ENCODE results near the gene GPR135. TPM values are rescaled to one million over a fixed set of nuclear protein-coding genes. Genes with fewer than 3 reads are reported as not detected.

GPR135 gene
- total and polyA plus RNA-seq, 4 donors: 0.22 to 2.9 (median 0.44) TPM

GRCh38 chr14:59435101-59435500 lies 30.1 kb downstream of the GPR135 start:
- 89% methylated on average over 3 of the region's 3 CpGs for WGBS
- peaks cover 0 to 1% (median 0%) of the 10 kb centered on the region in 4 donors for H3K4me1 ChIP-seq (ENCODE audit: control insufficient read depth in 4 of 4, insufficient read depth in 4 of 4, low read length in 3 of 4)
- H3K9me3 ChIP-seq (ENCODE audit: control insufficient read depth in 4 of 4, low read length in 3 of 4): no peaks in the 10 kb centered on the region
- H3K36me3 ChIP-seq (ENCODE audit: control insufficient read depth in 4 of 4, insufficient read depth in 3 of 4, low read depth in 1 of 4, low read length in 3 of 4): no peaks in the 10 kb centered on the region
- no peaks in the 10 kb centered on the region for H3K27me3 ChIP-seq (ENCODE audit: control insufficient read depth in 4 of 4, insufficient read depth in 4 of 4, low read length in 3 of 4)
- no peak overlapping the region for H3K4me3 ChIP-seq (ENCODE audit: low read depth in 1 of 3, low read length in 3 of 3)
- DNase-seq (ENCODE audit: low spot score): no peak
- no peak overlapping the region for H3K9ac ChIP-seq (ENCODE audit: low read depth in 1 of 2, low read length in 2 of 2)
- TF ChIP-seq RAD21 (IDR thresholded peaks at IDR 0.05) (no peak), ZBTB33 (IDR thresholded peaks at IDR 0.05) (no peak), HNF4A (conservative IDR thresholded peaks at IDR 0.05) (no peak), RXRA (IDR thresholded peaks at IDR 0.05) (no peak)
- no peak overlapping the region for H3K27ac ChIP-seq (ENCODE audit: low read depth in 1 of 2, low read length in 2 of 2)

GRCh38 chr14:59429790-59430189 lies 35.4 kb downstream of the GPR135 start:
- no peak overlapping the region for H3K9ac ChIP-seq (ENCODE audit: low read depth in 1 of 2, low read length in 2 of 2)
- no peak for DNase-seq (ENCODE audit: low spot score)
- TF ChIP-seq SP1 (IDR thresholded peaks at IDR 0.05) (no peak), GABPA (IDR thresholded peaks at IDR 0.05 in 1 of 2, conservative IDR thresholded peaks at IDR 0.05 in 1 of 2) (no peak), FOXA2 (IDR thresholded peaks at IDR 0.05) (no peak), RAD21 (IDR thresholded peaks at IDR 0.05) (no peak), MAX (IDR thresholded peaks at IDR 0.05) (no peak), EGR1 (IDR thresholded peaks at IDR 0.05; ENCODE audit: low read depth in 2 of 2) (no peak), TAF1 (conservative IDR thresholded peaks at IDR 0.05) (no peak), HNF4A (conservative IDR thresholded peaks at IDR 0.05) (no peak), CTCF (IDR thresholded peaks at IDR 0.05; ENCODE audit: low read depth, low read length, missing input control) (no peak)
- H3K4me1 ChIP-seq (ENCODE audit: control insufficient read depth in 4 of 4, insufficient read depth in 4 of 4, low read length in 3 of 4): peaks cover 0 to 4% (median 0%) of the 10 kb centered on the region in 4 donors
- no peak overlapping the region for H3K27ac ChIP-seq (ENCODE audit: low read depth in 1 of 2, low read length in 2 of 2)
- H3K9me3 ChIP-seq (ENCODE audit: control insufficient read depth in 4 of 4, low read length in 3 of 4): no peaks in the 10 kb centered on the region
- no peaks in the 10 kb centered on the region for H3K27me3 ChIP-seq (ENCODE audit: control insufficient read depth in 4 of 4, insufficient read depth in 4 of 4, low read length in 3 of 4)
- no peak overlapping the region for H3K4me3 ChIP-seq (ENCODE audit: low read depth in 1 of 3, low read length in 3 of 3)
- H3K36me3 ChIP-seq (ENCODE audit: control insufficient read depth in 4 of 4, insufficient read depth in 3 of 4, low read depth in 1 of 4, low read length in 3 of 4): no peaks in the 10 kb centered on the region
- WGBS: 96% methylated on average over 4 of the region's 4 CpGs

- H3K27ac ChIP-seq (ENCODE audit: low read depth in 1 of 2, low read length in 2 of 2): no peak overlapping the region
- no peaks in the 10 kb centered on the region for H3K9me3 ChIP-seq (ENCODE audit: control insufficient read depth in 4 of 4, low read length in 3 of 4)
- no peak for DNase-seq (ENCODE audit: low spot score)
- no peaks in the 10 kb centered on the region for H3K27me3 ChIP-seq (ENCODE audit: control insufficient read depth in 4 of 4, insufficient read depth in 4 of 4, low read length in 3 of 4)
- no peak overlapping the region for H3K9ac ChIP-seq (ENCODE audit: low read depth in 1 of 2, low read length in 2 of 2)
- no peak overlapping the region for H3K4me3 ChIP-seq (ENCODE audit: low read depth in 1 of 3, low read length in 3 of 3)
- TF ChIP-seq EGR1 (IDR thresholded peaks at IDR 0.05; ENCODE audit: low read depth in 2 of 2) (no peak), GABPA (IDR thresholded peaks at IDR 0.05 in 1 of 2, conservative IDR thresholded peaks at IDR 0.05 in 1 of 2) (no peak), REST (IDR thresholded peaks at IDR 0.05) (no peak), HNF4G (IDR thresholded peaks at IDR 0.05) (no peak), RAD21 (IDR thresholded peaks at IDR 0.05) (peak; percentile 40 to 48), HNF4A (conservative IDR thresholded peaks at IDR 0.05) (no peak), CTCF (IDR thresholded peaks at IDR 0.05; ENCODE audit: low read depth, low read length, missing input control) (no peak)
- 84% methylated on average over 1 of the region's 1 CpG for WGBS
- H3K4me1 ChIP-seq (ENCODE audit: control insufficient read depth in 4 of 4, insufficient read depth in 4 of 4, low read length in 3 of 4): peaks cover 0 to 4% (median 0%) of the 10 kb centered on the region in 4 donors
- H3K36me3 ChIP-seq (ENCODE audit: control insufficient read depth in 4 of 4, insufficient read depth in 3 of 4, low read depth in 1 of 4, low read length in 3 of 4): no peaks in the 10 kb centered on the region
Measured at GRCh38 chr14:59428581-59429012, 36.6 kb downstream of the GPR135 start.

Data from liver (tissue), 9 donors.